ENCODE measurements around the gene MNS1.

- TF ChIP-seq CTCF (IDR thresholded peaks at IDR 0.05; ENCODE audit: low read length), result no peak
- no peak for TF ChIP-seq EZH2 (IDR thresholded peaks at IDR 0.05; ENCODE audit: borderline replicate concordance, low read length)
Observed at GRCh38 chr15:56411122-56411749, 53.7 kb downstream of the MNS1 start.
